ENCODE results near the gene CLC. TPM values are rescaled to one million over a fixed set of nuclear protein-coding genes. Genes with fewer than 3 reads are reported as not detected.

Gene CLC
- total RNA-seq, 1 experiment from 2014 or later = not detected

GRCh38 chr19:39709026-39709872 lies 28.6 kb downstream of the CLC start:
- Histone ChIP-seq H3F3A (ENCODE audit: low read length, unreplicated experiment) (no peaks in the 10 kb centered on the region), H3K4me1 (ENCODE audit: insufficient read depth, low read length) (peaks cover 11% of the 10 kb centered on the region; the same call in 1 of the 2 replicates), H3K4me3 (ENCODE audit: low read length) (no peak overlapping the region), H3K27ac (ENCODE audit: low read length) (no peak overlapping the region), H4K20me1 (ENCODE audit: low read length) (no peaks in the 10 kb centered on the region), H3K79me2 (ENCODE audit: low read length) (no peaks in the 10 kb centered on the region), H3K9me2 (replicated peaks; ENCODE audit: low read length) (no peaks in the 10 kb centered on the region), H3K4me2 (ENCODE audit: low read length) (no peak overlapping the region), H3K9me3 (ENCODE audit: low read length) (no peaks in the 10 kb centered on the region), H3K27me3 (ENCODE audit: low read length) (0 out of 2 replicates have a peak, but pooled peaks cover 3% of the 10 kb centered on the region), H2AFZ (ENCODE audit: low read length) (no peak overlapping the region), H3K36me3 (ENCODE audit: low read depth, low read length) (no peaks in the 10 kb centered on the region), H3K9ac (ENCODE audit: low read length) (no peak overlapping the region)
- DNase-seq (peak; percentile 70), ATAC-seq (no peak)
- POLR2A ChIA-PET (ENCODE audit: unreplicated experiment) = no interaction called here
- TF ChIP-seq, protein P1, sequence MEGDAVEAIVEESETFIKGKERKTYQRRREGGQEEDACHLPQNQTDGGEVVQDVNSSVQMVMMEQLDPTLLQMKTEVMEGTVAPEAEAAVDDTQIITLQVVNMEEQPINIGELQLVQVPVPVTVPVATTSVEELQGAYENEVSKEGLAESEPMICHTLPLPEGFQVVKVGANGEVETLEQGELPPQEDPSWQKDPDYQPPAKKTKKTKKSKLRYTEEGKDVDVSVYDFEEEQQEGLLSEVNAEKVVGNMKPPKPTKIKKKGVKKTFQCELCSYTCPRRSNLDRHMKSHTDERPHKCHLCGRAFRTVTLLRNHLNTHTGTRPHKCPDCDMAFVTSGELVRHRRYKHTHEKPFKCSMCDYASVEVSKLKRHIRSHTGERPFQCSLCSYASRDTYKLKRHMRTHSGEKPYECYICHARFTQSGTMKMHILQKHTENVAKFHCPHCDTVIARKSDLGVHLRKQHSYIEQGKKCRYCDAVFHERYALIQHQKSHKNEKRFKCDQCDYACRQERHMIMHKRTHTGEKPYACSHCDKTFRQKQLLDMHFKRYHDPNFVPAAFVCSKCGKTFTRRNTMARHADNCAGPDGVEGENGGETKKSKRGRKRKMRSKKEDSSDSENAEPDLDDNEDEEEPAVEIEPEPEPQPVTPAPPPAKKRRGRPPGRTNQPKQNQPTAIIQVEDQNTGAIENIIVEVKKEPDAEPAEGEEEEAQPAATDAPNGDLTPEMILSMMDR (conservative IDR thresholded peaks at IDR 0.05; ENCODE audit: low read depth, low read length) = no peak
- TF ChIP-seq EZH2 (IDR thresholded peaks at IDR 0.05; ENCODE audit: low read length, unreplicated experiment) = no peak
- BruUV-seq (replicated peaks) = no TSS peak
- CTCF ChIA-PET = no interaction called here
- intact Hi-C loops (cut with micrococcal nuclease) = no loop called here

DNA sequence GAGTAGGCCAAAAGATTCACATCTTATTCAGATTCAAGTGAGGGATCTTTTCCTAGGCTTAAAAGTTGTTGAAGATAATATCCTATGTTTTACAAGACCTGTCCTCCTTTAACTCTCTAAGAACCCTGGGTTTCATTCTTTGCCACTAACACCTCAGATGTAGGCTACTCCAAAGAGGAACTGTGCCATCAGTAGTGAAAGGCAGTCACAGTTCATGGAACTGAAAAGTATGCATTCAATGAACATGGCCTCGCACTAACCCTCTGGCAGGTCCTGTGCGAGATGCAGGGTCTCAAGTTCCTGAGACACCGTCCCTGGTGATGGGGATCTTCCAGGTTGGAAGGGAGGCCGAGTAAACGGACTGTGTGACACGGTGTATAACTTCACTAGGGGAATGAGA lies 29.2 kb downstream of the CLC start:
- ATAC-seq = no peak
- no peak for TF ChIP-seq EZH2 (IDR thresholded peaks at IDR 0.05; ENCODE audit: low read length, unreplicated experiment)
- TF ChIP-seq EZH2phosphoT487 (IDR thresholded peaks at IDR 0.05; ENCODE audit: borderline replicate concordance, low read length) = no peak
- TF ChIP-seq, protein P1 (conservative IDR thresholded peaks at IDR 0.05; ENCODE audit: low read depth, low read length) = no peak
- peaks cover 11% of the 10 kb centered on the region; the same call in 1 of the 2 replicates for H3K4me1 ChIP-seq (ENCODE audit: insufficient read depth, low read length)
- H3K9me2 ChIP-seq (replicated peaks; ENCODE audit: low read length) = no peaks in the 10 kb centered on the region
- no peaks in the 10 kb centered on the region for H3K36me3 ChIP-seq (ENCODE audit: low read depth, low read length)
- H3K79me2 ChIP-seq (ENCODE audit: low read length) = no peaks in the 10 kb centered on the region
- H3K9ac ChIP-seq (ENCODE audit: low read length) = no peak overlapping the region
- ChIA-PET CTCF (no interaction called here), POLR2A (ENCODE audit: unreplicated experiment) (no interaction called here)
- no peaks in the 10 kb centered on the region for H3K9me3 ChIP-seq (ENCODE audit: low read length)
- intact Hi-C loops (cut with micrococcal nuclease) = no loop called here
- H3K27me3 ChIP-seq (ENCODE audit: low read length) = 0 out of 2 replicates have a peak, but pooled peaks cover 3% of the 10 kb centered on the region
- H3K27ac ChIP-seq (ENCODE audit: low read length) = no peak overlapping the region
- no peak for DNase-seq
- no peaks in the 10 kb centered on the region for H3F3A ChIP-seq (ENCODE audit: low read length, unreplicated experiment)
- no peaks in the 10 kb centered on the region for H4K20me1 ChIP-seq (ENCODE audit: low read length)
- H3K4me2 ChIP-seq (ENCODE audit: low read length) = no peak overlapping the region
- H2AFZ ChIP-seq (ENCODE audit: low read length) = no peak overlapping the region
- BruUV-seq (replicated peaks) = no TSS peak
- H3K4me3 ChIP-seq (ENCODE audit: low read length) = no peak overlapping the region

GRCh38 chr19:39705578-39706188 lies 32.1 kb downstream of the CLC start:
- CTCF ChIA-PET = no interaction called here
- Histone ChIP-seq H3K79me2 (ENCODE audit: low read length) (no peaks in the 10 kb centered on the region), H3K4me1 (ENCODE audit: insufficient read depth, low read length) (peaks cover 11% of the 10 kb centered on the region; the same call in 1 of the 2 replicates), H3K4me3 (ENCODE audit: low read length) (no peak overlapping the region), H3K36me3 (ENCODE audit: low read depth, low read length) (no peaks in the 10 kb centered on the region), H4K20me1 (ENCODE audit: low read length) (no peaks in the 10 kb centered on the region), H3K4me2 (ENCODE audit: low read length) (no peak overlapping the region), H3K9me3 (ENCODE audit: low read length) (no peaks in the 10 kb centered on the region), H3K9ac (ENCODE audit: low read length) (no peak overlapping the region), H3K27me3 (ENCODE audit: low read length) (peaks cover 13% of the 10 kb centered on the region), H3K27ac (ENCODE audit: low read length) (no peak overlapping the region), H3K9me2 (replicated peaks; ENCODE audit: low read length) (no peaks in the 10 kb centered on the region), H2AFZ (ENCODE audit: low read length) (no peak overlapping the region), H3F3A (ENCODE audit: low read length, unreplicated experiment) (no peaks in the 10 kb centered on the region)
- intact Hi-C loops (cut with micrococcal nuclease) = no loop called here
- POLR2A ChIA-PET (ENCODE audit: unreplicated experiment) = no interaction called here
- no TSS peak for BruUV-seq (replicated peaks)
- TF ChIP-seq EZH2 (IDR thresholded peaks at IDR 0.05; ENCODE audit: low read length, unreplicated experiment) (no peak), EZH2phosphoT487 (IDR thresholded peaks at IDR 0.05; ENCODE audit: borderline replicate concordance, low read length) (no peak)
- TF ChIP-seq, protein P1 (conservative IDR thresholded peaks at IDR 0.05; ENCODE audit: low read depth, low read length) = no peak
- no peak for ATAC-seq
- DNase-seq = no peak
